SIG-M5 treated with dmso at 0.1 percent for 504 hours (cell line): Measurements from ENCODE around the gene ZBTB8B.
"Not testable (repeated sequence)": the region's sequence is repeated elsewhere in the genome, so short reads cannot be mapped to it uniquely, and the experiment has no call there.

ENCODE experiments used
- DNase-seq: peaks from one replicate; lab custom pipeline; 2025; ENCODE audit not compliant: unreplicated experiment; lab: John Stamatoyannopoulos, UW

The ZBTB8B gene

GRCh38 chr1:32468791-32469190 is 3.9 kb downstream of the ZBTB8B start:
- no peak for DNase-seq

GRCh38 chr1:32470431-32470830 is 5.6 kb downstream of the ZBTB8B start:
- no peak for DNase-seq

- no peak for DNase-seq
These were observed 6.3 kb downstream of the ZBTB8B start for GRCh38 chr1:32470991-32471694.

- no peak for DNase-seq
These were observed 7.0 kb downstream of the ZBTB8B start for GRCh38 chr1:32471695-32472362.

- DNase-seq: not testable (repeated sequence)
These were observed 8.1 kb downstream of the ZBTB8B start for GRCh38 chr1:32472966-32473365.

- no peak for DNase-seq
These were observed 10.1 kb downstream of the ZBTB8B start for GRCh38 chr1:32474954-32475353.

GRCh38 chr1:32480003-32480402 is 15.1 kb downstream of the ZBTB8B start:
- no peak for DNase-seq

- no peak for DNase-seq
These were observed 15.9 kb downstream of the ZBTB8B start for GRCh38 chr1:32480761-32481160.

GRCh38 chr1:32481788-32482187 is 16.9 kb downstream of the ZBTB8B start:
- DNase-seq: not testable (repeated sequence)

- no peak for DNase-seq
These were observed 20.8 kb downstream of the ZBTB8B start for GRCh38 chr1:32485554-32486255.

- DNase-seq: no peak
These were observed 21.7 kb downstream of the ZBTB8B start for GRCh38 chr1:32486463-32487113.

GRCh38 chr1:32487182-32487581 is 22.3 kb downstream of the ZBTB8B start:
- no peak for DNase-seq

- DNase-seq: no peak
These were observed 25.0 kb downstream of the ZBTB8B start for GRCh38 chr1:32489774-32490454.

- no peak for DNase-seq
These were observed 26.5 kb downstream of the ZBTB8B start for GRCh38 chr1:32491386-32491785.

GRCh38 chr1:32494196-32494595 is 29.3 kb downstream of the ZBTB8B start:
- DNase-seq: no peak

- no peak for DNase-seq
These were observed 30.0 kb downstream of the ZBTB8B start for GRCh38 chr1:32494711-32495337.

- DNase-seq: no peak
These were observed 31.3 kb downstream of the ZBTB8B start for GRCh38 chr1:32496127-32496526.

- no peak for DNase-seq
These were observed 33.9 kb downstream of the ZBTB8B start for GRCh38 chr1:32498751-32499150.

GRCh38 chr1:32500387-32501209 is 35.7 kb downstream of the ZBTB8B start:
- peak; percentile 70 for DNase-seq

- no peak for DNase-seq
These were observed 37.0 kb downstream of the ZBTB8B start for GRCh38 chr1:32501865-32502264.
